H9 (cell line): Measurements from ENCODE around the gene ADAMTS5. TPM values are rescaled to one million over a fixed set of nuclear protein-coding genes. Genes with fewer than 3 reads are reported as not detected.

Source experiments
- DNase-seq: peaks from one replicate; pipeline ENCODE4 v3.0.0-alpha.2; 2017
- H2AFZ ChIP-seq: one replicate; pipeline ENCODE4 v1.6.1; 2013; ENCODE audit warnings: mild to moderate bottlenecking, low read length, control low read depth, moderate library complexity
- H2AK5ac ChIP-seq: 2 replicates; pipeline ENCODE4 v1.6.1; 2013; ENCODE audit warnings: low read length, control low read depth, mixed read lengths; ENCODE audit not compliant: insufficient read length
- H2BK120ac ChIP-seq: one replicate; pipeline ENCODE4 v1.6.1; 2013; ENCODE audit warnings: low read depth, mild to moderate bottlenecking, low read length, control low read depth, inconsistent platforms; ENCODE audit not compliant: poor library complexity, severe bottlenecking
- H2BK12ac ChIP-seq: 2 replicates; pipeline ENCODE4 v1.6.1; 2013; ENCODE audit warnings: low read length, control low read depth, mixed read lengths, low read depth; ENCODE audit not compliant: insufficient read length
- H2BK15ac ChIP-seq: 2 replicates; pipeline ENCODE4 v1.6.1; 2013; ENCODE audit warnings: low read depth, low read length, control low read depth
- H2BK20ac ChIP-seq: one replicate; pipeline ENCODE4 v1.6.1; 2013; ENCODE audit warnings: low read depth, mild to moderate bottlenecking, low read length, control low read depth, inconsistent platforms; ENCODE audit not compliant: poor library complexity, severe bottlenecking
- H2BK5ac ChIP-seq: 2 replicates; pipeline ENCODE4 v1.6.1; 2013; ENCODE audit warnings: low read length, control low read depth, mixed read lengths; ENCODE audit not compliant: insufficient read length
- H3K14ac ChIP-seq: 2 replicates; pipeline ENCODE4 v1.6.1; 2013; ENCODE audit warnings: low read length, control low read depth; ENCODE audit not compliant: insufficient read depth
- H3K18ac ChIP-seq: 2 replicates; pipeline ENCODE4 v1.6.1; 2013; ENCODE audit warnings: low read depth, mild to moderate bottlenecking, mixed read lengths, low read length, control low read depth; ENCODE audit not compliant: insufficient read length
- H3K23ac ChIP-seq: 2 replicates; pipeline ENCODE4 v1.6.1; 2013; ENCODE audit warnings: low read length, control low read depth, mixed read lengths, low read depth; ENCODE audit not compliant: insufficient read length
- H3K23me2 ChIP-seq: 2 replicates; pipeline ENCODE4 v1.6.1; 2013; ENCODE audit warnings: low read depth, mild to moderate bottlenecking, mixed read lengths, low read length, control low read depth; ENCODE audit not compliant: insufficient read length, poor library complexity, severe bottlenecking
- H3K27ac ChIP-seq: 2 replicates; pipeline ENCODE4 v1.5.1; 2013; ENCODE audit warnings: low read length, control low read depth, mixed read lengths, low read depth; ENCODE audit not compliant: insufficient read length
- H3K27me3 ChIP-seq: 2 replicates; pipeline ENCODE4 v1.6.1; 2013; ENCODE audit warnings: low read length, control low read depth, inconsistent platforms; ENCODE audit not compliant: insufficient read depth
- H3K4ac ChIP-seq: 2 replicates; pipeline ENCODE4 v1.6.1; 2013; ENCODE audit warnings: low read depth, mild to moderate bottlenecking, control low read depth, inconsistent platforms, low read length, moderate library complexity
- H3K4me1 ChIP-seq: 2 replicates; pipeline ENCODE4 v1.6.1; 2013; ENCODE audit warnings: low read length, control low read depth, inconsistent platforms; ENCODE audit not compliant: insufficient read depth
- H3K4me2 ChIP-seq: 2 replicates; pipeline ENCODE4 v1.6.1; 2013; ENCODE audit warnings: low read length, control low read depth, mixed read lengths; ENCODE audit not compliant: insufficient read length, insufficient read depth
- H3K56ac ChIP-seq: 2 replicates; pipeline ENCODE4 v1.6.1; 2013; ENCODE audit warnings: low read depth, mild to moderate bottlenecking, mixed read lengths, low read length, control low read depth; ENCODE audit not compliant: insufficient read length
- H3K79me1 ChIP-seq: 2 replicates; pipeline ENCODE4 v1.6.1; 2013; ENCODE audit warnings: low read depth, mild to moderate bottlenecking, moderate library complexity, low read length, control low read depth, inconsistent platforms; ENCODE audit not compliant: insufficient read depth, poor library complexity, severe bottlenecking
- H3K79me2 ChIP-seq: 2 replicates; pipeline ENCODE4 v1.6.1; 2013; ENCODE audit warnings: low read length, control low read depth, inconsistent platforms; ENCODE audit not compliant: insufficient read depth
- H3K9ac ChIP-seq: 2 replicates; pipeline ENCODE4 v1.6.1; 2013; ENCODE audit warnings: low read length, control low read depth, mixed read lengths; ENCODE audit not compliant: insufficient read length; ENCODE audit errors: extremely low read depth
- H3K9me3 ChIP-seq: one replicate; pipeline ENCODE4 v1.6.1; 2013; ENCODE audit warnings: low read depth, low read length, inconsistent platforms; ENCODE audit not compliant: control insufficient read depth
- H3T11ph ChIP-seq: one replicate; pipeline ENCODE4 v1.6.1; 2013; ENCODE audit warnings: mild to moderate bottlenecking, low read length, control low read depth, inconsistent platforms
- H4K20me1 ChIP-seq: one replicate; pipeline ENCODE4 v1.6.1; 2013; ENCODE audit not compliant: control insufficient read depth, insufficient read length, insufficient read depth
- H4K5ac ChIP-seq: 2 replicates; pipeline ENCODE4 v1.6.1; 2013; ENCODE audit warnings: low read depth, mild to moderate bottlenecking, mixed read lengths, low read length, control low read depth; ENCODE audit not compliant: insufficient read length
- H4K8ac ChIP-seq: replicated peaks from 2 replicates; pipeline ENCODE4 v1.6.1; 2013; ENCODE audit warnings: low read length, control low read depth, mixed read lengths, low read depth; ENCODE audit not compliant: insufficient read length
- H4K91ac ChIP-seq: 2 replicates; pipeline ENCODE4 v1.6.1; 2013; ENCODE audit warnings: low read depth, mild to moderate bottlenecking, moderate library complexity, mixed read lengths, low read length, control low read depth; ENCODE audit not compliant: insufficient read length
- H3K27ac Mint-ChIP-seq, 3 experiments: 2 replicates in 2 of 3; 3 replicates in 1 of 3; pipeline ENCODE4 v1.8.0; 2020 to 2021; ENCODE audit warnings: mixed read lengths in 3 of 3, mild to moderate bottlenecking in 1 of 3, moderate library complexity in 1 of 3
- H3K27me3 Mint-ChIP-seq: 2 replicates; pipeline ENCODE4 v1.8.0; 2021; ENCODE audit warnings: low read depth, mild to moderate bottlenecking, moderate library complexity, mixed read lengths
- H3K36me3 Mint-ChIP-seq, 3 experiments: 2 replicates in 2 of 3; 3 replicates in 1 of 3; pipeline ENCODE4 v1.8.0; 2020 to 2021; ENCODE audit warnings: low read depth in 3 of 3, mixed read lengths in 3 of 3; ENCODE audit not compliant: insufficient read depth in 1 of 3
- H3K4me1 Mint-ChIP-seq, 2 experiments: 2 replicates each; pipeline ENCODE4 v1.8.0; 2020; ENCODE audit warnings: mixed read lengths in 2 of 2
- H3K4me3 Mint-ChIP-seq, 2 experiments: 2 replicates in 1 of 2; 3 replicates in 1 of 2; pipeline ENCODE4 v1.8.0; 2020 to 2021; ENCODE audit warnings: mild to moderate bottlenecking in 2 of 2, mixed read lengths in 2 of 2, moderate library complexity in 1 of 2
- H3K9me3 Mint-ChIP-seq, 2 experiments: 2 replicates in 1 of 2; 3 replicates in 1 of 2; pipeline ENCODE4 v1.8.0; 2020; ENCODE audit warnings: mild to moderate bottlenecking in 2 of 2, mixed read lengths in 2 of 2, moderate library complexity in 1 of 2
- CTCF ChIP-seq: fragments of 200-600 bp; sonication (generic); conservative IDR thresholded peaks from 3 replicates; pipeline ENCODE4 v1.8.0; 2021; ENCODE audit warnings: antibody characterized with exemption, mild to moderate bottlenecking
- WGBS: extraction: QIAGEN DNeasy Blood & Tissue Kit; methylation state at CpG from one replicate; pipeline ENCODE4 v1.1.7; 2013; ENCODE audit warnings: missing lambda C conversion rate, low lambda C conversion rate, mixed read lengths; ENCODE audit not compliant: insufficient read length; ENCODE audit errors: extremely low coverage; 5-methylcytosine and 5-hydroxymethylcytosine counted together
- total RNA-seq: library from RNA; stranded (reverse); gene quantifications from 2 replicates; pipeline ENCODE4 v1.2.1, GENCODE V29; 2021

ADAMTS5 gene
- total RNA-seq, 1 experiment from 2014 or later, result 0.90 TPM

GRCh38 chr21:26961698-26962097 lies 5.2 kb downstream of the ADAMTS5 start:
- Histone ChIP-seq H2BK5ac (no peak overlapping the region), H3K9ac (no peak overlapping the region), H3K4me1 (peaks cover 4% of the 10 kb centered on the region; the same call in 1 of the 2 replicates), H4K8ac (no peak overlapping the region), H3K79me2 (no peaks in the 10 kb centered on the region), H2BK20ac (no peak overlapping the region), H3K23me2 (peaks cover 12% of the 10 kb centered on the region), H4K5ac (no peak overlapping the region), H2BK12ac (no peak overlapping the region), H3T11ph (no peak overlapping the region), H3K18ac (no peak overlapping the region), H3K23ac (no peak overlapping the region), H3K27me3 (peaks cover 7% of the 10 kb centered on the region; the same call in 1 of the 2 replicates), H3K56ac (no peak overlapping the region), H3K4me2 (no peak overlapping the region), H2AK5ac (no peak overlapping the region), H3K27ac (no peak overlapping the region), H3K14ac (no peak overlapping the region), H4K20me1 (no peaks in the 10 kb centered on the region), H3K79me1 (no peaks in the 10 kb centered on the region), H2AFZ (no peak overlapping the region), H3K4ac (no peak overlapping the region), H3K9me3 (no peaks in the 10 kb centered on the region), H4K91ac (no peak overlapping the region), H2BK15ac (no peak overlapping the region), H2BK120ac (no peak overlapping the region)
- peak; percentile 51 for DNase-seq
- H3K36me3 Mint-ChIP-seq, result peaks cover 0 to 1% (median 0%) of the 10 kb centered on the region in 3 experiments; a peak in 2 of 7 replicates
- no peak overlapping the region for H3K27ac Mint-ChIP-seq
- peaks cover 24% of the 10 kb centered on the region for H3K27me3 Mint-ChIP-seq
- no peak overlapping the region for H3K4me3 Mint-ChIP-seq
- no peaks in the 10 kb centered on the region for H3K9me3 Mint-ChIP-seq
- peak; percentile 77 for TF ChIP-seq CTCF
- no CpG with 5 or more reads among the region's 4 CpGs for WGBS
- H3K4me1 Mint-ChIP-seq, result peaks cover 15 to 19% of the 10 kb centered on the region in 2 experiments
